EH (cell line): ENCODE results near the gene SH2D3C.

Experiments used
- DNase-seq: peaks from one replicate; pipeline ENCODE4 v3.0.0-alpha.2; 2015; ENCODE audit warnings: low read depth

SH2D3C gene

DNA sequence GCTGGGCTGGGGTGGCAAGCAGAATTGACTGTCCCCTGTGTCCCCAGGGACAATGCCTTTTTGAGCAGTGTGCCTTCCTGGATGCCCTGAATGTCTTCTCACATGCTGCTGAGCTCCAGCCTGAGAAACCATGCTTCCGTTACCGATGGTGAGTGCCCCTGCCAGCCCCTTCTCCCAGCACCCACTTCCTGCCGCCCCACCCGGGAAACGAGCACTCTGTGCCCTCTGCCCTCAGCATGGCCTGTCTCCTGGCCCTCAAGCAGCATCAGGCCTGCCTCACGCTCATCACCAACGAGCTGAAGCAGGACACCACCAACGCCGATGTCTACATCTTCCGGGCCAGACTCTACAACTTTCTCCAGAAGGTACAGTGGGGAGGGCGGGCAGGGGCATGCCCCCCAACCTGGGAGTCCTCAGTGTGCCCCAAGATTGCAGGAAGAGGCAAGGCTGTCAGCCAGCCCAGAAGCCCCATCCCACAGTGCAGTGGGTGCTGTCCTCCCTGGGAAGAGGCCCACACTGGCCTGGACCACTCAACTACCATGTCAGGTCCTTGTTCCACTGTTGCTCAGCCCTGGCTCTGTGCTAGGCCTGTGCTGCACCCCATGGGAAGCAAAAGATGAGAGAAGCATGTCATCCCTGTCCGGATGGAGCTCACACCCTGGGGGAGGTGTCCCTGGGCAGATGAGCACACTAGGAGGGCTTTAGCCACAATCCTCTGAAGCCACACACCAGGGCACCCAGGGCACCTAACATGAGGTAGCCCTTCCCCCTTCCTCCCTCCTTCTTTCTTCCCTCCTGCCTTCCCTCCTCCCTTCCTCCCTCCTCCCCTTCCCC is 58.2 kb downstream of the SH2D3C start:
- no peak for DNase-seq

DNA sequence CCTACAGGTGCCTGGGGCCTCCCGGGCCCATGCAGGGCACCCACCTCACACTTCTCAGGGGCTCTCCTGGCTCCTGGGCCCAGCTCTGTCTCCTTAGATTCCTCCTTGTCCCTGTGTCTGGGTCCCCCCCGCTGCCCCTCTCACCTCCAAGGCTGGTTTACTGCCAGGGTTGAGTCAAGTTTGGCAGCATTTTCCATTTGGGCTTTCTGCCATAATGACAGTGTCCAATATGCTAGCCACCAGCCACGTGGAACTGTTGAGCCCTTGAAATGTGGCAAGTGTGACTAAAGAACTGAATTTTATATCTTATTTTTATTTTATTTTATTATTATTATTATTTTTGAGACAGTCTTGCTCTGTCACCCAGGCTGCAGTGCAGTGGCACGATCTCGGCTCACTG is 60.7 kb downstream of the SH2D3C start:
- no peak for DNase-seq

DNA sequence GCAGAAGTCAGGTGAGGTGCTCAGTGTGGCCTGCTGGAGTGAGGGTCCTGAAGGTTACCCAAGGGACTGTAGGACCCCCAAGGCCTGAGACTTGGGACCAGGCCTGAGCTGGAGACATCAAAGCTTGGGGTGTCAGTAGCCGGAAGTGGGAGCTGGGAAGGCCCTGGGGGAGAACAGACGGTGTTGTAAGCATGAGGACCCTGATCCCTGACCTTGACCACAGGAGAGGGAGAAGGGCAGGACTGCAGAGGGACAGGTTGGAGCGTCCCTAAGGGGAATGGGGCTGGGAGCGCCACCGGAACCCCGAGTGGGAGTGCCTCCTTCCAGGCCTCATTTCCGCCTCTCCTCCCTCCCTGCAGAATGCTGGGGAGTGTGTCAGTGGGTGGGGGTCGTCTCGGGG is 62.1 kb downstream of the SH2D3C start:
- DNase-seq: no peak

DNA sequence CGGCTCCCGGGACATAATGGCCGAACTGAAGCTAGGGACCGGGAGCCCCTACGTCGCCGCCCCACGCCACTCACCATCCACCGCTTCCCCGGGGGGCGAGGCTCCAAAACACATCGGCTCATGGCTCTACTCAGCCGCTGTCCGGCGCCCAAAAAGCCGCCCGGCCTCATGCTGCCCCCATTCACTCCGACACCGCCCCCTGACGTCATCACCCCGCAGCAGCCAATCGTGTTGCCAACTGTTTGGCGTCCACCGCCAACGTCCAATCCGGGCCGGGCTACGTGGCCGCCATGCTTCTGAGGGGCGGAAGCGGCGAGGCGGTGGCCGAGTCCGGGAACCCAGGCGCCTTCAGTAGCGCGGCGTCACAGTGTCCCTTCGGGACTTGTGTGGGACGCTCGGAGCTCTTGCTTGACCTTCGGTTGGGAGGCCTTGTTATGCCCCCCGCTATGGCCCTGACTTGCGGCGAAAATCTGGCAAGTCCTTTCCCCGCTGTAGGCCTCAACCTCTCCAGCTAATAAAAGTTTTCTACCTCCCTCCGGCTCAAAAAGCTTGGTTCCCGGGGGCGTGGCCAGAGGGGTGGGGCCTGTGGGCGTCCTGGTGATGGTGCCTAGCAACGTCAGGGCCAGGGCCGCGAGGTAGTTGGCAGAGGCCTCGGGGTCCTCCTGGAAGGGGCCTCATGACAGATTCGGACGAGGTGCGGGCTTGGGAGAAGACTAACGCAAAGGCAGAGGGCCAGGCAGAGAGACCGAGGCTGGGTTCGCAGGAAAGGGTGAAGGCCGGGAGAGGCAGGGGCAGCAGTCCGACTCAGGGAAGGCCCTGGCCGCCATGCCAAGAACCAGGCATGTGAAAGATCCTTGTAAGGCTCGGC is 62.8 kb downstream of the SH2D3C start, which contains the start of the genes PTRH1 and TTC16:
Gene PTRH1, minus strand, starts transcription at position 194 of the 868 bp plus-strand sequence. Its CDS starts 24 bp downstream, at position 170.
Gene TTC16, plus strand, starts transcription at position 610 of the 868 bp plus-strand sequence. Its CDS starts 67 bp downstream, at position 677.
- DNase-seq: peak; percentile 96

DNA sequence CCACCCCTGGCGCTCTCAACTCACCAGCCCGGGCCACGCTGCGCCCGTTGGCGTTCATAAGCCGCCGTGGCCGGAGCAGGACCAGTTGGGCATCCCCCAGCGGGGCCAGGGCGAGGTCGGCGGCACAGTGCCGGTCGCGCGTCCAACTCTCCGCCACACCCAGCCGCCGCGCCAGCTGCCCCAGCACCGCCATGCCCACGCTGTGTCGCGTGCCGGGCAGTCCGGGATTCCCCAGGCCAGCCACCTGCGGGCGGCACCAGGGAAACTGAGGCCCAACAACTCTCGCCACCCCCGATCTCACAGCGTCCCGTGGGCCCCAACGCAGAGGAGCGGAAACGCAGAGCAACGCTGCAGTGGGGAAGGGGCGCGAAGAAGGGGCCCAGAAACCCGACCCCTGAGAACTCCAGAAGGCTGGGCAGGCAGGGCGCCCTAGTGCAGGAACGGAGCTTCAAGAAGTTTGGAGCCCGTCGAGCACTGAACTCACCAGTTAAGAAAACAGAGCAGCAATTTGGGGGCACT is 63.5 kb downstream of the SH2D3C start:
- peak; percentile 21 for DNase-seq

DNA sequence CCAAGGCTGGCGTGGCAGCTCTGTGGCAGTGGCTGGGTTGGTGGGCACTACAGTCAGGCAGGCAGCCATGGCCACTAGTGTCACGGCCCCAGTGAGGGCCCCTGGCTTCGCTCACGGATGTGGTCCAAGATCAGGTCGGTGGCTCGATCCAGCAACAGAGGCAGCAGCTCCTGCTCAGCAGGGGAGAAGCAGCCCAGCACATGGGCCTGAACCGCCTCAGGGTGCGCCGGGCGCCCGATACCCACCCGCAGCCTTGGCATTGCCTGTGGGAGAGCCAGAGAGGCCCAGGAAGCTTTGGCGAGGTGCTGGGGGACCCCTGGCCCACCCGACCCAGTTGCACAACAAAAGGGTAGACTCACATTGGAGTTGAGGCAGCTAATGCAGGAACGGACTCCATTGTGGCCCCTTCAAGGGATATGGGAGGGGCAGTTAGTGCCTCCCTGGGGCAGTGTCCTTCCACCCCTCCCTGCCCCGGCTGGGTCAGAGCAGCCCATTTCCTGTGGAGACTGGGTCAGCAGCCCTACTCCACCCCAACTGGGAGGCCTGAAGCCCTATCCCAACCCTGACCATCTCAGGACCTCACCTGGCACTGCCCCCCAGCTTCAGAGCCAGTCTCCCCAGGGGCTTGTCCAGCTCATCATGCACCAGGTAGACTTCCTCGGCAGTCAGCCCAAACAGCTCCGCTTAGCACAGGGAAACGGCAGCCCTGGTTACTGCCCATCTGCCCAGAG is 64.3 kb downstream of the SH2D3C start:
- DNase-seq: no peak

DNA sequence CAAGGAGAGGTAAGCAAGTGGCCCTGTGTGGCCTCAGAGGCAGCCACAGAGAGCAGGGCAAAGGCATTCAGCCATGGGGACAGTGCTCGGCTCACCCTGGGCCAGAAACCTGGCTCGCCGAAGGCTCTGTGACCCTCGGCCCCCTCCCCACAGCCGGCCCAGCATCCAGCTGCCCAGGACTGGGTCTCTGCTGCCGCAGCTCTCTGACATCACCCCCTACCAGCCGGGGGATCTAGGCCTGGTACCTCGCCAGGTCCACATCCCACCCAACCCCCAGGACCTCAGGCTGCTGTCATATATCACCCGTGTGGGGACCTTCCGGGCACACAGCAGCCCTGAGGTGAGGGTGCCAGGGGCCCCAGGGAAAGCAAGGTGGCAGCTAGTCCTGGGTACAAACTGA is 65.6 kb downstream of the SH2D3C start:
- DNase-seq: no peak

DNA sequence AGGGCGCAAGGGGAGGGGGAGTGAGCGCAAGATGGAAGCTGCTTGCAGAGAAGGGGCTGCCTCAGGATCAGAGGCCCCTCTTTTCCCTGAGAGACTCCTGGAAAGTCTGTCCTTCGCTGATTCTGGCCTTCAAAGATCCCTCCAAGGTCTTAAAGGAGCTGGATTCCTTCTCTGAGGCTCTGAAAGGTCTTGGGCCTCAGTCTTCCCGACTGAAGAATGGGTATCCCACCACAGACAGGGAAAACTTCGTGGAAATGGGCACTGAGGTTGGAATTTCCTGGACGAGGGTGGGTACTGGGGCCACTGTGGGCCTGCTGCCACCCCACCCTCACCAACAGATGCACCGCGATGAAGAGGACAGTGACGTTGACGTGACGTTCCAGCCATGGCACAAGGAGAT is 66.1 kb downstream of the SH2D3C start:
- no peak for DNase-seq

DNA sequence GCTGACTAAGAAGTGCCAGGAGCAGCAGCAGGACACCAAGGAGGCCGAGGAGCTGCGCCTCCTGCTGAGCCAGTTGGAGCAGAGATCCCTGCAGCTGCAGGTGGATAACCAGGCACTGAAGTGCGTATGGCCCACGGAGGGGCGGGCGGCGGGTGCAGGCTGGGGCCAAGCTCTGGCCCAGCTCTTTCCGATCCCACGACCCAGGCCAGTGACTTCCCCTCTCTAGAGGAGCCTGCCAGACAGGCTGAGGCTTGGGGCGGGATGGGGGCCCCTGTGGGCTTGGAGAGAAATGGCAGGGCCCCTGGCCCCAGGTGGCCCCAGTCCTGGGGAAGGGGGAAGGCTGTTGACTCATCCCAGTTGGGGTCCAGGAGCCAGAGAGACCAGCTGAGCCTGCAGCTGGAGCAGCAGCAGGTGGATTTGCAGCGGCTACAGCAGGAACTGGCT is 66.6 kb downstream of the SH2D3C start:
- DNase-seq: no peak

DNA sequence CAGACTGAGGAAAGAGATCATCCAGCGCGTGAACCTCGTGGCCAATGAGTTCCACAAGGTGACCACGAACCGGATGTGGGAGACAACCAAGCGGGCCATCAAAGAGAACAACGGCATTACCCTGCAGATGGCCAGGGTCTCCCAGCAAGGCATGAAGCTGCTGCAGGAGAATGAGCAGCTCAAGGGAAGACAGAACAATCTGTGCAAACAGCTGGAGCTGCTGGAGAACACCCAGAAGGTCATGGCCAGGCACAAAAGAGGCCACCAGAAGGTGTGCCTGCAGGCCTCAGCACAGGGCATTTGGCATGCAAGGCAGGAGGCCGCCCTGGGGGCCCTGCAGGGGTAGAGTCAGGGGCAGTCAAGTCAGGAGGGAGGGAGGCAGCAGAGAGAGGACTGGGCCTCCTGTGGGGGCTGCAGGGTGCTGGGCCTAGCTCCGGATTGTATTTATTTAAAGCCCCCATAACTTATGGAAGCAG is 67.2 kb downstream of the SH2D3C start:
- DNase-seq: no peak

DNA sequence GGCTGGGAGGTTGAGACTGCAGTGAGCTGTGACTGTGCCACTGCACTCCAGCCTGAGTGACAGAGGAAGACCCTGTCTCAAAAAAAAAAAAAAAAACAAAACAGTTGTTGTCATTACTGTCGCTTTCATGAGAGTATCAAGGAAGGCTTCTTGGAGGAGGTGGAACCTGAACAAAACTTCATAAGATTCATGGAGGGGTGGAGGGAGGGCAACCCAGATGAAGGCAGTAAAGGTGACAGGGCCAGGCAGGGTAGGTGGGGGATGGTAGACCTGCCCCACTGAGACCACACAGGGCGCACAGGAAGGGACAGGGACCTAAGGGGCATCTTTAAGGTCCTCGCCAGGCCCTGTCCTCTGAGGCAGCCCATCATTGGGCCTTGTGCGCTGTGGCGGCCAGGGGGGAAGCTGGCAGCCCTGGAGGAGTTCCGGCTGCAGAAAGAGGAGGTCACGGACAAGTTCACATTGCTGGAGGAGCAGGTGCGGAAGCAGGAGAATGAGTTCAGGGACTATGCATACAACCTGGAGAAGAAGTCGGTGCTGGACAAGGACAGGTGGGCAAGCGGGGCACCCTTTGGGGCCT is 68.2 kb downstream of the SH2D3C start:
- no peak for DNase-seq

DNA sequence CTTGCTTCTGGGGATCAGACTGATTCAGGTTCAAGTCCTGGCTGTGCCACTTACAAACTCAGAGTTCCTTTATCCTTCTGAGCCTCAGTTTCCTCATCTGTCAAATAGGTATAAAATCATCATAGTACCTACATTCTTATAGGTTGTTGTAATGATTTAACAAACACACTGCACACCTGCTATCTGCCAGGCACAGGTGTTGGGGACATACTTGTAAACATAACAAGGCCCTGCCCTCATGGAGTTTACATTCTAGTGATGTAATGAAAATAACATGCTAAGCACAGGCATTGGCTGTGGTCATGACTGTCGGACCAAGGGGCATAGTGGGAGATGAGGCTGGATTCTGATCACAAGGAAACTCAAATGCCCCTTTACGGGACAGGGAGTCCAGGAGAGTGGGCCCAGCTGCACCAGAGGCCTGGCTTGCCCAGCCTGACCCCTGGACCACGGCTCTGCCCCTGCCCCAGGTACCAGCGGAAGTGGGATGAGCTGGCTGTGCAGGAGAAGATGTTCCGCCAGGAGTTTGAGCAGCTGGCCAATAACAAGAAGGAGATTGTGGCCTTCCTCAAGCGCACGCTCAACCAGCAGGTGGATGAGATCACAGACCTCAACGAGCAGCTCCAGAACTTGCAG is 69.4 kb downstream of the SH2D3C start:
- no peak for DNase-seq

DNA sequence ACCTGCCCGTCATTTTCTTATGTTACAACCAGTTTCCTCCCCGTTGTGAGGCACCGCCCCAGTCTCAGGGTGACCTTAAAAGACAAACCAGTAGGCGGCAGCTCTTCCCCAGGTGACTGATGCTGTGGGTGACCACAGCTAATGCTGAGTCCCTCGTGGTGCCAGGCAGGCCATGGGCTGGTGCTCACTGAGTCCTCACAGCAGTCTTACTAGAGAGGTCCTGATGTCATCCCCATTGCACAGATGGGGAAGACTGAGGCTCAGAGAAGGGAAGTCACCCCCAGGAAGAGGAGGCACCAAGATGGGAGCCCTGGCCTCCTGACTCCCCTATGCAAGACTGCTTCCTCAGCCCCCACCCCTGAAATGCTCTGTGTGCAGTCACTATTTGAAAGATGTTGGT is 70.7 kb downstream of the SH2D3C start:
- no peak for DNase-seq

DNA sequence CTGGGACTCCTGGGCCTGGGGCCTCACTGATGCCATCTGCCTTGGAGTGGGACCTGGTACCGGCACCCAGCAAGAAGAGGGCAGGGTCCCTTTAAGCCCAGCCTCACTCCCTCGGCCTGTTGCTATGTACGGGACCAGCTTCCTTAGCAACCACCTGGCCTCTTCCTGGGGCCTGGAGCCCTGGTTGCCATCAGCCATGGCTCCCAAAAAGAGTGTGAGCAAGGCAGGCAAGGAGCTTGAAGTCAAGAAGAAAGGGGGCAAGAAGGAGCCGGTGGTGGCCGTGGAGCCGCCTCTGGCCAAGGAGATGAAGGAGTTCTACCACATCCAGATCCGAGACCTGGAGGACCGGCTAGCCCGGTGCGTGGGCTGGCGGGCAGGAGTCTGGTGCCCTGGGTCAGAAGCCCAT is 71.6 kb downstream of the SH2D3C start, which contains the start of gene CFAP157:
Gene CFAP157, plus strand, starts transcription at position 153 of the 406 bp plus-strand sequence. Its CDS starts 44 bp downstream, at position 197.
- DNase-seq: no peak

DNA sequence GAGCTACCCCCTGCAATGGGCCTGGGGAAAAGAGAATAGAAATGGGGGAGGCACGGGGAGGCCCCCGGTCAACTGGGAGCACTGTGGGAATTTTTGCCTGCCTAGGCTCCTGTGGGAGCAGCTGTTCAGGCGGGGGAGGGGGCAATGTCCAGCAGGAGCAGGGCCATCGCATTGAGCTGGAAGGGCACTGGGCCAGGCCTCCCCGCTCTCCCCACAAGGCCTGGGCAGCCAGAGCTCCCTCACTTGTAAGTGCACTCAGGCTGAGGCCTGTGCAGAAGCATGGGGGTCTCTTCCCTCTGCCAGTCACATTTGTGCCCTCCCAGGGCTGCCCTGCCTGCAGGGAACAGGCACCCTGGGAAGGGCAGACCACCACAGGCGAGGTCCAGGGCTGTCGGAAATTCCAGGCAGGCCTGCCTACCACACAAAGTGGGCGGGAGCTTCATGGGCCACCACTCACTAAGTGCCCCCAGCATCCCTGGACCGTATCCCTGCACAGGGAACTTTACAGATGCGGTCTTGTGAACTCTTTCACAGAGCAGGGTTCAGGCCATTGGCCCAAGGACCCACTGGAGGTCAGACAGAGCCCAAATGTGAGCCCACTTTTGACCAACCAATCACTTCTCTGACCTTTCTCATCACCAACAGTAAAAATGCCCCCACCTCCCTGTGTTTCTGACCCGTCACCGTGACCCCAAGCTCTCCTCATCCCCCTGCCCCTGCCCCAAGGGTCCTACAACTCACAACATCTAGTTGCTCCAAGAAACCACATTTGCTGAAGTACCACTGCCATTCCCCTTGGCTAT is 72.7 kb downstream of the SH2D3C start:
- DNase-seq: no peak

DNA sequence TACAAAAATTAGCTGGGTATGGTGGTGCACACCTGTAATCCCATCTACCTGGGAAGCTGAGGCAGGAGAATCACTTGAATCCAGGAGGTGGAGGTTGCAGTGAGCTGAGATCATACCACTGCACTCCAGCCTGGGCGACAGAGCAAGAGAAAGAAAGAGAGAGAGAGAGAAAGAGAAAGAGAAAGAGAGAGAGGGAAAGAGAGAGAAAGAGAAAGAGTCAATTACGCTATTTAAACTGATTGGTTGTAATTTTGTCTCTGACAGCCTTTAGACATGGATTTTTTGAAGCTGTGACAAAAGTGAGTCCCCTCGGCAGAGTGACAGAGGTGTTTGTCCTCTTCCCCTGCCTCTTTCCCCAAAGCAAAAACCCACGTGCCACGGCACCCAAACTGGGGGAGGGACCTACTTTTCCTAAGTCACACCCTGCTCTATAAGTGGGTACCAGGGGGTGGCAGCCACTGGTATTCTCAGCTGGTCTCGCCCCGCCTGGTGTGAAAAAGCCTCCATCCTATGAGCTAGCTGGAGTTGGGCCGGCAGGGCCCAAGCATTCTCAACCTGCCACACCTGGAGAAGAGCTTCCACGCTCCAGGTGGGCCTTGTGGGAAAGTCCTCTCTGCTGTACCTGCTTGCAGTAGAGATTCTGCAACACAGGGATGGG is 75.0 kb downstream of the SH2D3C start:
- DNase-seq: no peak

DNA sequence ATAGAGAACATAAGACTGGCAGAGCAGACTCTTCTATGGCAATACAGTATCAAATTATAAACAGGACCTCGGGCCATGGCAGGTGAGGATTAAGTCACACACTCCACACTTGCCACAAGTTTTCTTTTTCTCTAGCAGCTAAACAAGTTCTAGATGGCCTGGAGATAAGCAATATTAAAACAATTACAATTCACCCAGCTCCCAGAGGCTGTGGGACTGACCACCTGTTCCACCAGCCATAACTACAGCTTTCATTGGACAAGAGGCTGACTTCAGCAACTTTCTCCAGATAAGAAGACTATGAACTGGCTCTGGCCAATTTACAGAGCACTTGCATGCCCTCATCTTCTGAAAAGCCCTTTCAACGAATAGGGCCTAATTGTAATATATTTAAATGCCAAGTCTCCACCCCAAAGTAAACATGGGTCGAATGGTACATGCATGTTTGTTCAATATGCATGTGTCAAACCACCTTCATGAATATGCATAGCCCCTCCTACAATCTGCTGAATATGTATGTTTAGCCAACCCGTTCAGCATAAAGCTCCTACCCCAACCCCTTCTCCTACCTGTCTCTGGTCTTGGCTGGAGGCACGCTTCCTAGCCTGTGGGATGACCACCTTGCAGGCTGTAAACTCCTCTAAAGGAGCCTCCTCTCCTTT is 77.7 kb downstream of the SH2D3C start:
- no peak for DNase-seq

DNA sequence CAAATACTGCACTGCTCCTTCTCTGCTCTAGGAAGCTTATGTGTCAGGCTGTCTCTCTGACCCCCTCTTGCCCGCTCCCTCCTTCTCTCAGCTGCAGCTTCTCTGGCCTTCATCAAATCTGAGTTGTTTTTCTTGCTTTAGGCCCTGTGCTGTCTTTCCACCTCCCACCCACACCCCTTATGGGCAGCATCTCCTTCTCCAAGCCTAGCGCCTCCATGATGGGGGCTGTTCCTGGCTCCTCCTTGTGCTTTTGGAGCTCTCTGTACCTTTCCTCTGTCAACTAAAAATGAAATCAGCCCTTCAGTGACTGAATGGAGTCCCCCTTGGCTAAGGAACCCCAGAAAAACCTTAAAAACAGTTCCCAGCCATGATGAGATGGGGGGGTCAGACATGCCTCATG is 78.3 kb downstream of the SH2D3C start:
- DNase-seq: no peak
